H1 (cell line): Measurements from ENCODE around the gene NPFFR2. TPM values are rescaled to one million over a fixed set of nuclear protein-coding genes. Genes with fewer than 3 reads are reported as not detected.

Source experiments
- CTCF ChIA-PET: fragments of 300-600 bp; sonication (Branson Sonifier 250); formaldehyde crosslinking; loops from one replicate; lab custom pipeline; 2021; ENCODE audit not compliant: partially characterized antibody; lab: Charles Lee
- POLR2A ChIA-PET: fragments of 300-600 bp; sonication (Branson Sonifier 250); formaldehyde crosslinking; loops from one replicate; lab custom pipeline; 2021; ENCODE audit warnings: inconsistent platforms; ENCODE audit not compliant: partially characterized antibody; lab: Charles Lee
- DNase-seq, 2 experiments: peaks; one replicate each; pipeline versions ENCODE4 v3.0.0 to v3.0.0-alpha.2; 2010 to 2022; ENCODE audit warnings: low spot score in 2 of 2, low read depth in 1 of 2, mixed read lengths in 1 of 2
- FAIRE-seq: peaks from 2 replicates; lab custom pipeline; 2011; peaks lifted over from hg19 to GRCh38; lab: Jason Lieb, UNC
- H2AFZ ChIP-seq: 2 replicates; pipeline ENCODE4 v1.8.1; 2012; ENCODE audit warnings: low read length, inconsistent platforms
- H2AK5ac ChIP-seq: 2 replicates; pipeline ENCODE4 v1.6.1; 2013; ENCODE audit warnings: low read depth, low read length
- H2BK120ac ChIP-seq: replicated peaks from 2 replicates; pipeline ENCODE3; 2013; ENCODE audit warnings: low read depth, low read length, inconsistent platforms
- H2BK12ac ChIP-seq: 2 replicates; pipeline ENCODE4 v1.6.1; 2013; ENCODE audit warnings: low read depth, low read length
- H2BK15ac ChIP-seq: 2 replicates; pipeline ENCODE4 v1.6.1; 2013; ENCODE audit warnings: low read length
- H2BK20ac ChIP-seq: 2 replicates; pipeline ENCODE4 v1.6.1; 2013; ENCODE audit warnings: low read length
- H2BK5ac ChIP-seq: 2 replicates; pipeline ENCODE4 v1.6.1; 2013; ENCODE audit warnings: low read depth, low read length
- H3K14ac ChIP-seq: 2 replicates; pipeline ENCODE4 v1.6.1; 2013; ENCODE audit warnings: inconsistent platforms; ENCODE audit not compliant: insufficient read length
- H3K18ac ChIP-seq: 2 replicates; pipeline ENCODE4 v1.6.1; 2013; ENCODE audit warnings: low read length; ENCODE audit errors: extremely low read depth
- H3K23ac ChIP-seq: 2 replicates; pipeline ENCODE4 v1.6.1; 2013; ENCODE audit warnings: inconsistent platforms; ENCODE audit not compliant: insufficient read length
- H3K23me2 ChIP-seq: 2 replicates; pipeline ENCODE4 v1.6.1; 2013; ENCODE audit warnings: low read depth, low read length
- H3K27ac ChIP-seq: 2 replicates; pipeline ENCODE4 v1.6.1; 2011; ENCODE audit warnings: low read depth, low read length, inconsistent platforms
- H3K27me3 ChIP-seq, 4 experiments: replicated peaks in 1 of 4; 1 replicate in 1 of 4; 2 replicates in 3 of 4; pipeline versions ENCODE4 v1.6.1 to v1.8.1; 2011 to 2013; ENCODE audit warnings: low read length in 3 of 4, mild to moderate bottlenecking in 3 of 4, inconsistent platforms in 2 of 4, mixed read lengths in 2 of 4, moderate library complexity in 1 of 4; ENCODE audit not compliant: control insufficient read depth in 3 of 4, insufficient read depth in 3 of 4; ENCODE audit errors: extremely low read depth in 1 of 4
- H3K36me3 ChIP-seq, 4 experiments: 2 replicates each; pipeline versions ENCODE4 v1.6.1 to v1.8.1; 2011 to 2013; ENCODE audit warnings: mild to moderate bottlenecking in 4 of 4, low read length in 3 of 4, moderate library complexity in 2 of 4, control low read depth in 1 of 4, inconsistent platforms in 1 of 4; ENCODE audit not compliant: insufficient read depth in 4 of 4, control insufficient read depth in 2 of 4
- H3K4ac ChIP-seq: replicated peaks from 2 replicates; pipeline ENCODE3; 2013; ENCODE audit warnings: low read length, low read depth, mixed read lengths, inconsistent platforms; ENCODE audit not compliant: insufficient read length
- H3K4me1 ChIP-seq, 4 experiments: replicated peaks in 1 of 4; 1 replicate in 1 of 4; 2 replicates in 3 of 4; pipeline versions ENCODE4 v1.6.1 to v1.8.1; 2011 to 2013; ENCODE audit warnings: low read length in 3 of 4, inconsistent platforms in 2 of 4, mixed read lengths in 1 of 4; ENCODE audit not compliant: insufficient read depth in 4 of 4, control insufficient read depth in 3 of 4
- H3K4me2 ChIP-seq, 2 experiments: 2 replicates each; pipeline versions ENCODE4 v1.6.1 to v1.8.1; 2011 to 2013; ENCODE audit warnings: low read depth in 2 of 2, low read length in 2 of 2, control low read depth in 1 of 2, inconsistent platforms in 1 of 2, mild to moderate bottlenecking in 1 of 2; ENCODE audit not compliant: insufficient read depth in 1 of 2
- H3K4me3 ChIP-seq, 4 experiments: fragments of 200-600, 300-600 bp in 1 of 4; sonication (generic), shearing (Covaris generic), sonication (Bioruptor Twin) in 1 of 4; 2 replicates each; pipeline versions ENCODE4 v1.5.1 to v1.8.1; 2011 to 2016; ENCODE audit warnings: low read length in 4 of 4, low read depth in 3 of 4, control low read depth in 2 of 4, inconsistent platforms in 2 of 4, mild to moderate bottlenecking in 2 of 4, mixed read lengths in 1 of 4, moderate library complexity in 1 of 4; ENCODE audit not compliant: insufficient read depth in 2 of 4; ENCODE audit errors: extremely low read depth in 1 of 4
- H3K56ac ChIP-seq: replicated peaks from 2 replicates; pipeline ENCODE3; 2013; ENCODE audit warnings: low read depth, mild to moderate bottlenecking, mixed read lengths, low read length, inconsistent platforms; ENCODE audit not compliant: insufficient read length
- H3K79me1 ChIP-seq: 2 replicates; pipeline ENCODE4 v1.6.1; 2013; ENCODE audit warnings: low read depth, low read length, control low read depth
- H3K79me2 ChIP-seq, 2 experiments: 2 replicates each; pipeline versions ENCODE4 v1.6.1 to v1.8.1; 2012 to 2013; ENCODE audit warnings: low read length in 2 of 2, mild to moderate bottlenecking in 2 of 2, inconsistent platforms in 1 of 2; ENCODE audit not compliant: insufficient read depth in 2 of 2, control insufficient read depth in 1 of 2
- H3K9ac ChIP-seq, 4 experiments: replicated peaks in 1 of 4; 1 replicate in 1 of 4; 2 replicates in 3 of 4; pipeline versions ENCODE4 v1.6.1 to v1.8.1; 2011 to 2013; ENCODE audit warnings: low read depth in 3 of 4, low read length in 3 of 4, control low read depth in 2 of 4, mild to moderate bottlenecking in 2 of 4, moderate library complexity in 2 of 4, inconsistent platforms in 1 of 4; ENCODE audit errors: extremely low read depth in 1 of 4
- H3K9me3 ChIP-seq, 2 experiments: 2 replicates each; pipeline versions ENCODE4 v1.6.1 to v1.8.1; 2012 to 2013; ENCODE audit warnings: mild to moderate bottlenecking in 2 of 2, moderate library complexity in 2 of 2, control low read depth in 1 of 2, inconsistent platforms in 1 of 2, low read depth in 1 of 2, low read length in 1 of 2, mixed read lengths in 1 of 2; ENCODE audit not compliant: insufficient read depth in 2 of 2
- H4K20me1 ChIP-seq, 2 experiments: replicated peaks in 1 of 2; 2 replicates each; pipeline versions ENCODE3 to v1.8.1; 2011 to 2013; ENCODE audit warnings: inconsistent platforms in 2 of 2, low read length in 2 of 2, mild to moderate bottlenecking in 1 of 2; ENCODE audit not compliant: insufficient read depth in 2 of 2, control insufficient read depth in 1 of 2
- H4K5ac ChIP-seq: 2 replicates; pipeline ENCODE4 v1.6.1; 2013; ENCODE audit warnings: low read length, low read depth, mixed read lengths, inconsistent platforms; ENCODE audit not compliant: insufficient read length
- H4K8ac ChIP-seq: 2 replicates; pipeline ENCODE4 v1.8.0; 2013; ENCODE audit warnings: mild to moderate bottlenecking, moderate library complexity, low read length, inconsistent platforms; ENCODE audit not compliant: insufficient read depth; ENCODE audit errors: extremely low read depth
- H4K91ac ChIP-seq: replicated peaks from 2 replicates; pipeline ENCODE3; 2013; ENCODE audit warnings: low read length, mixed read lengths, inconsistent platforms; ENCODE audit not compliant: insufficient read length
- ATF2 ChIP-seq: IDR thresholded peaks from 2 replicates; pipeline ENCODE4 v1.6.1; 2012; ENCODE audit warnings: low read length, inconsistent platforms
- SIN3A ChIP-seq, 2 experiments: IDR thresholded peaks in 1 of 2; conservative IDR thresholded peaks in 1 of 2; 2 replicates each; pipeline ENCODE4 v1.6.1; 2011 to 2012; ENCODE audit warnings: low read length in 2 of 2, improper control_type of control experiment in 1 of 2, low read depth in 1 of 2, mild to moderate bottlenecking in 1 of 2
- TCF12 ChIP-seq: IDR thresholded peaks from 2 replicates; pipeline ENCODE4 v1.6.1; 2011; ENCODE audit warnings: low read depth, mild to moderate bottlenecking, low read length
- WGBS, 2 experiments: shearing (Covaris generic) in 1 of 2; methylation state at CpG; one replicate each; pipeline versions ENCODE4 v1.1.6 to v1.1.7; 2013 to 2015; ENCODE audit warnings: low lambda C conversion rate in 2 of 2, mixed read lengths in 2 of 2, inconsistent platforms in 1 of 2, low coverage in 1 of 2, missing lambda C conversion rate in 1 of 2; ENCODE audit not compliant: insufficient replicate concordance in 2 of 2, insufficient coverage in 1 of 2, insufficient read length in 1 of 2; ENCODE audit errors: extremely low coverage in 1 of 2, missing lambda C conversion rate in 1 of 2; 5-methylcytosine and 5-hydroxymethylcytosine counted together
- polyA plus RNA-seq, 7 experiments: library from polyadenylated mRNA; depleted of rRNA in 3 of 7; stranded (reverse) in 5 of 7; unstranded in 2 of 7; fragments of >200 nt in 5 of 7; fragments of 200-250 nt in 2 of 7; gene quantifications; 1 replicate in 5 of 7; 2 replicates in 1 of 7; 4 replicates in 1 of 7; pipeline versions ENCODE4 v1.2.1 to v1.2.3, GENCODE V29; 2011 to 2013; ENCODE audit warnings: missing spikeins in 2 of 7, mixed read lengths in 2 of 7
- total RNA-seq: library from RNA; stranded (reverse); fragmentation: NEBNext Ultra II Directional; extraction: Animal tissue kit (Norgen Biotek cat#: 25700); gene quantifications from 2 replicates; pipeline ENCODE4 v1.2.1, GENCODE V29; 2021

NPFFR2 gene
- total and polyA plus RNA-seq, 2 of the 8 experiments (the other 6 are each of a cell fraction or from before 2014, with no cell fraction given): 0.26 to 0.53 TPM

- H3K27ac ChIP-seq: no peak overlapping the region
- H3K27me3 ChIP-seq: no peaks in the 10 kb centered on the region
- no peak overlapping the region for H3K23ac ChIP-seq
- no peak for TF ChIP-seq ATF2
- no peak for TF ChIP-seq TCF12
- TF ChIP-seq SIN3A (conservative IDR thresholded peaks at IDR 0.05 in 1 of 2, IDR thresholded peaks at IDR 0.05 in 1 of 2; ENCODE audit: low read depth in 1 of 2, low read length in 2 of 2): no peak
These were observed 140.0 kb downstream of the NPFFR2 start for GRCh38 chr4:72171761-72172160.

More at GRCh38 chr4:72171761-72172160, 140.0 kb downstream of the NPFFR2 start:
- Histone ChIP-seq H3K4me3 (peak overlapping the region in 1 of 4 experiments; percentile 12; a peak in 1 of 8 replicates), H3K79me1 (no peaks in the 10 kb centered on the region), H3K79me2 (no peaks in the 10 kb centered on the region), H3K56ac (no peak overlapping the region), H2BK120ac (no peak overlapping the region), H3K4me1 (peaks cover 0 to 5% (median under 1%) of the 10 kb centered on the region in 4 experiments; a peak in 1 of 7 replicates), H3K14ac (no peak overlapping the region), H3K23me2 (no peaks in the 10 kb centered on the region), H3K4me2 (peak overlapping the region; percentile 18 to 25; a peak in 1 of 4 replicates), H4K20me1 (no peaks in the 10 kb centered on the region), H3K36me3 (peaks cover 0 to 15% (median 0%) of the 10 kb centered on the region in 4 experiments; a peak in 2 of 8 replicates), H2BK15ac (no peak overlapping the region), H2AFZ (no peak overlapping the region), H3K4ac (no peak overlapping the region), H3K9ac (no peak overlapping the region), H3K18ac (no peak overlapping the region; the same call in 1 of the 2 replicates), H3K9me3 (peaks cover 25 to 28% of the 10 kb centered on the region in 2 experiments), H2BK20ac (no peak overlapping the region), H2BK5ac (no peak overlapping the region), H4K91ac (no peak overlapping the region), H2AK5ac (no peak overlapping the region), H4K8ac (no peak overlapping the region), H2BK12ac (no peak overlapping the region), H4K5ac (peak overlapping the region; percentile 95)
- CTCF ChIA-PET: interaction anchor here (1.6 kb wide), 1 partner anchor 11 kb away, joined by 4 read pairs; no protein-coding TSS in a partner anchor
- DNase-seq: no peak
- POLR2A ChIA-PET: no interaction called here
- FAIRE-seq: no peak
- WGBS, 2 experiments: 26% methylated on average over 1 of the region's 1 CpG; no CpG with 5 or more reads in 1 of the 2 experiments
